RCC 7860 (cell line): ENCODE measurements around the gene RCAN3.
A peak's percentile ranks its signal among the peaks of the same experiment; 100 is the strongest.
"Not testable (repeated sequence)": the region's sequence is repeated elsewhere in the genome, so short reads cannot be mapped to it uniquely, and the experiment has no call there.

ENCODE experiments used
- DNase-seq: peaks from one replicate; pipeline ENCODE4 v3.0.0-alpha.2; 2015; ENCODE audit warnings: low spot score
- FAIRE-seq: peaks from 2 replicates; lab custom pipeline; 2012; peaks lifted over from hg19 to GRCh38; lab: Jason Lieb, UNC

Gene RCAN3

DNA sequence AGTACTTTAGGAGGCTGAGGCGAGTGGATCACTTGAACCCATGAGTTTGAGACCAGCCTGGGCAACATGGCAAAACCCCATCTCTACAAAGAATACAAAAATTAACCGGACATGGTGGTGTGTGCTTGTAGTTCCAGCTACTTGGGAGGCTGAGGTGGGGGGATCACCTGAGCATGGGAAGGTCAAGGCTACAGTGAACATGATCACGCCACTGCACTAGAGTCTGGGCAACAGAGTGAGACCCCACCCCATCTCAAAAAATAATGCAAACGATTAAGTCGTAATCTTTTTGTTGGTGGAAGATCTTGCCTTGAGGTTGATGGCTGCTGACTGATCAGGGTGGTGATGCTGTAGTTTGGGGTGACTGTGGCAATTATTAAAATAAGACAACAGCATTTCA is 6.3 kb downstream of the RCAN3 start:
- FAIRE-seq, result no peak
- no peak for DNase-seq

DNA sequence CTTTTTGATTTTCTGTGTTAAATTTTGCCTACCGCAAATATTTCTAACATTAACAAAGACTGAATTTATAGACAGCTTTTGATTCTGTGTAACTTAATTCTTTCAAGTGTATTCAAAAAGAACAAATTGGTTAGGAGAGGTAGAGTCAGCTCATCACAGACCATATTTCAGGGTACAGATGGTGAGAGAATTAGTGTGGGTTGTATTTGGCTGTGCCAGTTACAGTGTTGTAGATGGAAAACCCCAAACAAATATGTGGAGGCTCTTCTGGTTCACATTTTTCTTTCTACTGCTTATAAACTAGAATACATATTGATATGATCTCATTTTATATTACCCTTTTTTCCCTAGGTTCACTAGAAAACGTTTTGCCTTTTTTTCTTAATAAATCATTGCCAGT is 11.1 kb downstream of the RCAN3 start:
- DNase-seq (no peak), FAIRE-seq (no peak)

DNA sequence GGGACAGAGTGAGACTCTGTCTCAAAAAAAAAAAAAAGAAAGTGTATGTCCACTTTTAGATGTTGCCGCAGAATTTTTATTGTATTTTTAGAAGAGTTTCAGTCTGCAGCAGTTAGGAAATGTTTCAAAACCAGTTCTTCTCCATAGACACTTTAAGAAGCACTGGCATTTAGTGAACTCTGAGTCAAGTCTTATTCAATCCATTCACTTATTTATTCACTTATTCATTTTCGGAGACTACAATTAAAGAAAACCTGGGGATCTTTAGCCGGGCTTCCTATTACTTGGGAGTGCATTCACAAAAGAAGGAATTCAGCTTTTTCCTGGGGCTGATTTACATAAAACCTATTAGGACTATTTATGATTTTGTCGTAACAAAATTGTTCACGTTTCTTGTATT is 12.3 kb downstream of the RCAN3 start:
- DNase-seq (no peak), FAIRE-seq (no peak)

DNA sequence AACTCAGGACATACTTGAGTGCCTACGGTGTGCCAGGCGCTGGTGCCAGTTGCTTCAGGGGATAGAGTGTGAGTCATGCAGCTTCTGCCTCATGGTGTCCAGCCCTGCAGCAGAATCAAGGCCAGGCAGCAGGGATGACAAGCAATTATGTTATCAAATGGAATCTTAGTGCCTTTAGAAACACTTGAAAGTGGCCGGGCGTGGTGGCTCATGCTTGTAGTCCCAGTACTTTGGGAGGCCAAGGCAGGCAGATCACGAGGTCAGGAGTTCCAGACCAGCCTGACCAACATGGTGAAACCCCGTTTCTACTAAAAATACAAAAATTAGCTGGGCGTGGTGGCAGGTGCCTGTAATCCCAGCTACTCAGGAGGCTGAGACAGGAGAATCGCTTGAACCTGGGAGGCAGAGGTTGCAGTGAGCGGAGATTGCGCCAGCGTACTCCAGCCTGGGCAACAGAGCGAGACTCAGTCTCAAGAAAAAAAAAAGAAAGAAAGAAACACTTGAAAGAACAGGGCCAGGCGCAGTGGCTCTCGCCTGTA is 13.1 kb downstream of the RCAN3 start:
- peak; percentile 92 for DNase-seq

DNA sequence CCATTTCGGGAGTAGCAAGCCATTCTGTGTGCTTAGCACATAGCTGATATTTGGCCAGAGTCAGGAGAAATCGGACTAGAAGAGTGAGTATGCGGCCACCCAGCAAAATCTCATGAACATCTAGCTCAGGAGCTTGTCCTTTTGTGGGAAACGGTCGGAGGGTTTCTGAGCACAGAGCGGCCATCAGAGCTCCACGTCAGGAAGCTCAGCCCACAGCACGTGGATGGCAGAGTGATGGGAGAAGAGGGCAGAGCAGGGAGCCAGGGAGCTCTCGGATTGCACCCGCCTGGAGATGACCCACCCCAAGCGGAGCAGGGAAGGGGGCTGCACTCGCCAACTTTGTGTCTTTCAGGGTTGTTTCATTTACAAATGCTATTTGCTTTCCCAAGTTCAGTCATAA is 13.9 kb downstream of the RCAN3 start:
- no peak for FAIRE-seq
- DNase-seq, result no peak

More for the DNA sequence above, 13.1 kb downstream of the RCAN3 start:
- FAIRE-seq, result peak; percentile 93

DNA sequence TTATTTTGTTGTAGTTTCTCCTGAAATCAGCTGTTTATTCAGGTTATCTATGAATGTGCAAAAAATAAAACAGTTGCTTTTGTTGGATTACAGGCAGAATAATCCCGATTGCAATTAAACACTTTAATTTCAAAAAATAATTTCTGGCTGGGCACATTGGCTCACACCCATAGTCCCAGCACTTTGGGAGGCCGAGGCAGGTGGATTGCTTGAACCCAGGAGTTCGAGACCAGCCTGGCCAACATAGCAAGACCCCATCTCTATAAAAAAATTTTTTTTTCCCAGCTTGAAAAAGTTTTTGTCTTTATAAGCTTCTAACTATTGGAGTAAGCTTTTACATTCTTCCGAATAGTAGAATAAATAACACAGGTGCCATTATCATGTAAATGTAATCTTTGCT is 15.3 kb downstream of the RCAN3 start:
- no peak for FAIRE-seq
- no peak for DNase-seq

DNA sequence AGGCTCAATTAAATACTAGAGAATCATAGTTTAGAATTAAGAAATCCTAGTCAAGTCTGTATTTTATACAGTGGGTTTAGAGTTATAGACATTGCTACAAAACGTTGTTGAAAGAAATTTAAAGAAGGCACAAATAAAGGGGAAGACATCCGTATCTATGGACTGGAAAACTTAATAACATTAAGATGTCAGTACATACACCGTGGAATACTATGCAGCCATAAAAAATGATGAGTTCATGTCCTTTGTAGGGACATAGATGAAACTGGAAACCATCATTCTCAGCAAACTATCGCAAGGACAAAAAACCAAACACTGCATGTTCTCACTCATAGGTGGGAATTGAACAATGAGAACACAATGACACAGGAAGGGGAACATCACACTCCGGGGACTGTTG is 17.6 kb downstream of the RCAN3 start:
- FAIRE-seq, DNase-seq: not testable (repeated sequence)

DNA sequence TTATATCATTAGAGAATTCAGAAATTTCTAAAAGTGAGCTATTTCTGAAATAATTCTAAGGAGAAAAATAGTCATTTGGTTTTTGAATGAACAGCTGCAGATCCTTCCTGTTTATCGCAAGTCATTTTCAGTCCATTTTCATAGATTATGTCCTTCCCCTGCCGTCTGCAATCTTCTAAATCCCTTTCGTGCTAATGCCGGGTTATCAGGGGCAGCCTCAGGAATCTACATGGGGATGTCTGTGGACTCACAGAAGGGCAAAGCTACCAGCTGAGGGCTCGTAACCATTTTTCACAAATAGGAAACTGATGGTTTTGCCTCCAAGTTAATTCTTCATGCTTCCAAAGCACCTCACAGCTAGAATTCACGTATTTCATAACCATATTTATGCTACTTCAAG is 23.0 kb downstream of the RCAN3 start:
- DNase-seq, result no peak
- FAIRE-seq, result no peak

DNA sequence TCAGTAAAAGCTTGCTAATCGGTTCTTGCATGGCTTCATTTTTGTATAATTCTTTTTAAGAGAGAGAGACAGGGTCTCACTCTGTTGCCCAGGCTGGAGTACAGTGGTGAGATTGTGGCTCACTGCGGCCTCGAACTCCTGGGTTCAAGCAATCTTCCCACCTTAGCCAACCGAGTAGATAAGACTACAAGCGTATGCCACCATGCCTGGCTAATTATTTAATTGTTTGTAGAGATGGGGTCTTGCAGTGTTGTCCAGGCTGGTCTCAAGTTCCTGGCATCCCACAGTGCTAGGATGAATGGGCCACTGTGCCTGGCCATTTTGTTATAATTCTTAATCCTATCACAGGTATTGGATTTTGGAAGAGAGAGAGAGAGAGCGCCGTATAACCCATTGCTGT is 23.4 kb downstream of the RCAN3 start:
- no peak for DNase-seq

DNA sequence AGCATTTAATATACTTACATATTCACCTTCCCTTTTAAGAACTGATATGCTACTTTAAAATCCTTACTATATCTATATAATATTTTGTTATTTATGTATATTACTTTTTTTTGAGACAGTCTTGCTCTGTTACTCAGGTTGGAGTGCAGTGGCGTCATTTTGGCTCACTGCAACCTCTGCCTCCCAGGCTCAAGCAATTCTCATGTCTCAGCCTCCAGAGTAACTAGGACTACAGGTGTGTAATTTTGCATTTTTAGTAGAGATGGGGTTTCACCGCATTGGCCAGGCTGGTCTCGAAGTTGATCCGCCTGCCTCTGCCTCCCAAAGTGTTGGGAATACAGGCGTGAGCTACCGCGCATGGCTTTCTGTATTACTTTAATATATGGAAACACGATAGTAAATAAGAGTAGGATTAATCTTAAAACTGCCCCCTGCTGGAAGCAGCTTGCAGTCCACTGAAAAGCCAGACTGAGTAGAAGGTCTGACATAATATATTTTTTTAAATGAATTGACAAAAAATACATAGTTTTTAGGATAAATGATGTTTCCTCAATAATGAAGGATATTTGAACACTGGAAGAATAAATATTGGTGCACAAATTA is 24.4 kb downstream of the RCAN3 start:
- no peak for DNase-seq
- FAIRE-seq, result peak; percentile 36

More for the DNA sequence above, 23.4 kb downstream of the RCAN3 start:
- FAIRE-seq, result no peak

DNA sequence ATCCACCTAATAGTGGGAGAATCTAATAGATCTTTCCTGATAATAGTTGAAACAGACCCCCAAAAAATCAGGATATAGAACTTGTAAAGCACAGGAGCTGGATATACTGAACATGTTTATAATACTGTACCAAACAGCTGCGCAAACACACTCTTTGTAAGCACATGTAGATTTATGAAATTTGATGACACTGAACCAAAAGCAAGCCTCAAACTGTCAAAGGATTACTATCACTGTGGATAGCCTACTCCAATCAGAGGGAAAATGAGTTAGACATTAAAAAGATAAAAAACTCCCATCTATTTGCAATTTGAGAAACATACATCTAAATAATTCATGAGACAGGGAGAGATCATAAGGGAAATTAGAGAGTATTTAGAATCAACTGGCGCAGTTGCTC is 26.1 kb downstream of the RCAN3 start:
- FAIRE-seq (no peak), DNase-seq (no peak)

DNA sequence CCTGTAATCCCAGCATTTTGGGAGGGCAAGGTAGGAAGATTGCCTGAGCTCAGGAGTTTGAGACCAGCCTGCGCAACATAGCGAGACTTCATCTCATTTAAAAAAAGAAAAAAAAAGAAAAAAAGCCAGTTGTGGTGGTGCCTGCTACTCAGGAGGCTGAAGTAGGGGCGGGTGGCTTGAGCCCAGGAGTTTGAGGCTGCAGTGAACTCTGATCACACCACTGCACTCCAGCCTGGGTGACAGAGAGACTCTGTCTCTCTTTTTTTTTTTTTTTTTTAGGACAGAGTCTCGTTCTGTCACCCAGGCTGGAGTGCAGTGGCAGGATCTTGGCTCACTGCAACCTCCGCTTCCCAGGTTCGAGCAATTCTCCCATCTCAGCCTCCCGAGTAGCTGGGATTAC is 26.7 kb downstream of the RCAN3 start:
- not testable (repeated sequence) for DNase-seq, FAIRE-seq

DNA sequence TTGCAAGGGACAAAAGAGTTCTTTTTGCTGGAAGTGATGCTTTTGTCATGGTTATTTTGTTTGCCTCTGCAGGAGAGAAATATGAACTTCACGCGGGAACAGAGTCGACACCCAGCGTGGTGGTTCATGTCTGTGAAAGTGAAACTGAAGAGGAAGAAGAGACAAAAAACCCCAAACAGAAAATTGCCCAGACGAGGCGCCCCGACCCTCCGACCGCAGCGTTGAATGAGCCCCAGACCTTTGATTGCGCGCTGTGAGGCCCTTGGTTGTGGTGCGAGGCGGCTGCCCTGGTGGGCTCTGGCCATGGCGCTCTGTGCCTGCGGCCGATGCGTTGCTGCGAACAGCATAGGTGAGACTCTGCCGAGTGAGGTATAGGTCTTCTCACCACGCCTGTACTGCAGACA is 32.4 kb downstream of the RCAN3 start:
- no peak for FAIRE-seq

DNA sequence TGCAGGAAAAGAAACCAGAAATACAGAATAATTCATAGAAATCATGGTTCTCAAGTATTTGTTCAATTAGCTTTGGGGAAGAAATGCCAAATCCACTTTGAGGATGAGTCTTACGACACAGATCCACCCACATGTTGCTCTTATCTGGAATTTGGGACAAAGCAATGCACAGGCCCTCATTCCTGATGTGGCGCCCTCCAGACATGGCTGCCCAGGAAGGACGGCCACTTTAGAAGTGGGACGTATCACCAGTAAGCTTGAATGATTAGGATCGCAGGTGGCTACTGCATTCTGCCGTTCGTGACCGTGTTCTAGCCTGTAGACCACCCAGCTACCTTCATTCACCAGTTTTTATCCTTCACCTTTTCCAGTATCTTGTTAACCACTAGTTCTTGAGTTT is 33.1 kb downstream of the RCAN3 start:
- DNase-seq, result no peak
- FAIRE-seq, result no peak

More for the DNA sequence above, 32.4 kb downstream of the RCAN3 start:
- DNase-seq, result no peak

DNA sequence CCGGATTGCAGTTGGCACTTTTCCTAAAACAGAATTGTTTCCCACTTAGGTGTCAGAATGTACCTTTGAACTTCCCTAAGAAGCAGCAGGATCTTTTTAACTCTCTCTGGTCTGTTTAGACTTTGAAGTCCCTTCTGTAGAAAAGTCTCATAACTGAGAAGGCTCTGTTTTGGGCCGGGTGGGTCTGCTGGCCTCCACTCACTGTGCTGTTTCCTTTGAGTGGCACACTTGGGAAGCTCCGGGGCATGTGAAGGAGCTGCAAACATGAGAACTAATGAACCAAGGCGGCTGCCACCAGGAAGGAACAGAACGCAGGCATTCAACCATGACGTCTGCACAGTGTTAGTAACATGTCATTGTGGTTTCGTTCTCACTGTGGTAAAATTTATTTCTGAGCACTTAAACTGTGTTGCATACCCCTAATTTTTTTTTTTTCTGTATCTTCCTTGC is 33.8 kb downstream of the RCAN3 start:
- DNase-seq (peak; percentile 83), FAIRE-seq (peak; percentile 96)

DNA sequence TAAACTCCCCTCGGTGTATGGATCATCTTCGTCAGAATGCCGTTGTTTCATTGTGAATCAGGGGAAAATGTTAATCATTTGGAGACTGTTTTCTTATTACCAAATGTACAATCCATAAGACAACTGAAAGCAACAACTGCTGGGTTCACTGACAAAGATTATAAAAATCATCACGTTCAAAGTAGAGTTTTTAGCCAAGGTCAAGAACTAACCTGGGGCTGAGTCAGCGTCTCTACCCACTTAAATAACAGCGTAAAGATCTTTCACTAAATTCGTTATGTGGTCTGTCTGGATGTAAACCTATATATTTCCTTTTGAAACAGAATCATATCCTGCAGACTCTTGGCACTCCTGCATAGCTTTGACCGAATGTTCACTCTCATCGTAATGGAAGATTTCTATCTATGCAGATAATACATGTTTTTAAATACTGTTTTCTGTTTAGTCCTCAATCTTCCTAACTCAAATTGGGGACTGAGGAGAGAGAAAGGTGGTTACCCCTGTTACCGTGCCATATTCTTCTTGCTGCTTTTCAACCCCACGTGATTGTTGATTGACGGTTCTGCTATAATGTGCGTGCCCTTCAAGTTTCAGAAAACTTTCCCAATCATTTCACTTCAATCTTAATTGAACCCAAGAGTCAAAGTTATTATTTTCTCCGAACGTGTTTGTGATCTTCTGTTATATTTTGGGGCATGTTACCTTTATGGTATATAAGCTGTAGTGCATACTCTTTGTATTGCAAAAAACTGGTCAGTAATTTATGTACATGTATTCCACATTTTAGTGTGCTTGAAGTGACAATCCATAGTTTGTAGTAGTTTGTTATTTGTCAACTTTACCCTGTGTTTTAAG is 37.6 kb downstream of the RCAN3 start:
- DNase-seq, result no peak
- FAIRE-seq, result peak; percentile 68

DNA sequence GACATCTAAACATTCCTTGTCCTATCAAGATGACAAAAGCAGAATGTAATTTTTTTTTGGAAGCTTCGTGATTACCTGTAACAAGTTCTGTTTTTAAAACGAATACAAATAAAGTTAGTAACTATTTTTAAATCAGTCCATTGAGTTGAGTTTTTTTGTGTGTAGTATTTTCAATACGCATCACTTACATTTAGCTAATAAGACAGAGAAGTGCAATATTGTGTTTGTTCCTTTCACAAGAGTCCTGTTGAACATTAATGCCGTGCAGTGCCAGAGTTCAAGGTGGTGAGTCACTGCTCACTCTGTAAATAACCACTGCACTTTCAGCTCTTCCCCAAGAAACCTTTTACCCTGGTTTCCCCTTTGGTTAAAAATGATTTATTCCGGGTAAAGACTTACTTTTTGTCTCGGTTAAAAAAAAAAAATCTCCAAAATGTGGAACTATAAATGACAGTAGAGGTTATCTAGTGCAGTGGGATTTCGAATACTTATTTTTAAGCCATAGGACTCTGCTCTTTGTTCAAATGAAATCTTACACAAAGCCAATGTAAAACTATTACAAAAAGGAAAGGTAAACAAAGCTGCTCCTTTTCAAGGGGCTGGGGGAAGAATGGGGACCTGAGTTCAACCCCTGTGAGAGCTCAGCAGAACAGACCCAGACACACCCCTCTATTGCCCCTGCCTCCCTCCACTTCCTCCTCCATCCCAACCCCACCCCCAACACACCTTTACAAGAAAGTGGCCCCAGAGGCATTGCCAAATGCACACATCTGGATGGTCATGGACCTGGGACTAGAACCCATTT is 38.5 kb downstream of the RCAN3 start:
- FAIRE-seq, result peak; percentile 97
- DNase-seq, result peak; percentile 66

DNA sequence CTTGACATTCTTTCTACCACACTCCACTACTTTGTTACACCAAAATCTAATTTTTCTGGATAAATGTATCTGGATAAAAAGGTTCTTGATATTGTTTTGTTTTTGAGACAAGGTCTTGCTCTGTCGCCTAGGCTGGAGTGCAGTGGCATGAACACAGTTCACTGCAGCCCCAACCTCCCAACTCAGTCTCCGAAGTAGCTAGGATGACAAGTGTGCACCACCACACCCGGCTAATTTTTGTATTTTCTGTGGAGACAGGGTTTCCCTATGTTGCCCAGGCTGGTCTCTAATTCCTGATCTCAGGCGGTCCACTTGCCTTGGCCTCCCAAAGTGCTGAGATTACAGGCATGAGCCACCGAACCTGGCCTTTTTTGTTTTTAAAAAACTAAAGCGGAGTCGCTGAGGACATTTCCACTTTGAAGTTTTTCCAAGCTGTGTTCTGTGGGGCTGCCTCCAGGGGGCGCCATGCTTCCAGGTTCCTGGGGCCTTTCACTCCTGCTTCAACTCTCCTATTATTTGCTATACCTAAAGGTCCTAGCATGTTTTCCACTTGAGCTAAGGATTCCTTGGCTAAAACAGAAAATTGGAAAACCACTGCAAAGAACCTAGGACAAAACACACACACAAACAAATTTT is 39.2 kb downstream of the RCAN3 start:
- DNase-seq, result no peak
- no peak for FAIRE-seq

DNA sequence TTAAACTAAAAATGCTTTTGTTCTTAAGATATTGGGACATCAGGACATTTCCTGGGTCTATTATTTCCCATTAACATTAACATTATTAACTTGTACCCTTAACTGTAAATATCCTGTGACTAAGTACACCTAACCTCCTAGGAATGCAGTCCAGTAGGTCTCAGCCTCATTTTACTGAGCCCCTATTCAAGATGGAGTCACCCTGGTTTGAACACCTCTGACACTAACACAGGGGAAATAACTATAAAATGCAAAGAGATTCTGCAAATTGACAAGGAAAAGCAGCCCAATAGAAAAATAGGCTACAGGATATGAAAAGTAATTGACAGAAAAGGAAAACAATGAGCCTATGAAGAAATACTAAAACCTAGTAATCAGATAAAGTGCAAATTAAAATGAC is 41.6 kb downstream of the RCAN3 start:
- DNase-seq (no peak), FAIRE-seq (peak; percentile 75)

DNA sequence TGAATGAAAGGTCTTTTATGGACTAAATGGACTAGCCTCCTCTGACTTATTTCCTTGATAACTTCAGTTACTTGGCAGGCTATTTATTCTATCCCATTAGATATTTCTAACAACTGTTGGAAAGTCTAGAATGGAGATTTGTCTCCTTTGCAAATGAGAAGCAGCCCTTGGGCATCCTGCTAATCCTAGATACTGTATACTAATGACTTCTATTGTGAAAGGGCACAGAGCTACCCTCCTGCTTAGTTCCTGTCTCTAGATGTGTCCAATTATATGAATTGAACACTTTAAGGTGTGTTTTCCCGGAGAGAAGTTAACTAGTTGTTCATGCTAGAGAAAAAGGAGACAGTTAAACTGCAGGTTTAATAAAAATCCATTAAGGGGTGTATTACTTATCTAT is 43.0 kb downstream of the RCAN3 start:
- FAIRE-seq (no peak), DNase-seq (no peak)

DNA sequence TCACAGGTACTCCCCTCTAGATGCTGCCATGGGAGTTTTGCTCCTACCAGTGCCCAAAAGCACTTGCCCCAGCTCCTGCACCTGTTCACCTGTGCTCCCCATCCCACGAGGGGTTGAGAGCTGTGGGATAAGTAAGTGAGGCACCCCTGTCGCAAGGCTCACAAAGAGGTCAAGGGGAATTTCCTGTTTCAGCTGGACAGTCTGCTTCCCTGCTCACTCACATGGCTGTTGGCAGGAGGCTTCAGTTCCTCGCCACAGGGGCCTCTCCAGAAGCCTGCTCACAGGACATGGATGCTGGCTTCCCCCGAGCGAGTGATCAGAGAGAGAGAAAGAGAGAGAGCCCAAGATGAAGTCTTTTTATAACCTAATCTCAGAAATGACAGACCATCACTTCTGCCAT is 44.6 kb downstream of the RCAN3 start:
- FAIRE-seq, result no peak
- no peak for DNase-seq
